Fibroblast of skin of back (primary cell): ENCODE results near the gene MED9. TPM values are rescaled to one million over a fixed set of nuclear protein-coding genes. Genes with fewer than 3 reads are reported as not detected.
"Not testable (repeated sequence)": the region's sequence is repeated elsewhere in the genome, so short reads cannot be mapped to it uniquely, and the experiment has no call there.

ENCODE experiments used
- DNase-seq: peaks from one replicate; pipeline ENCODE4 v3.0.0-alpha.2; 2013
- polyA plus RNA-seq, 2 experiments: library from polyadenylated mRNA; unstranded; fragments of 120-200 nt; gene quantifications; one replicate each; pipeline ENCODE4 v1.2.1, GENCODE V29; 2013; ENCODE audit not compliant: insufficient read length in 2 of 2

Gene MED9, protein sequence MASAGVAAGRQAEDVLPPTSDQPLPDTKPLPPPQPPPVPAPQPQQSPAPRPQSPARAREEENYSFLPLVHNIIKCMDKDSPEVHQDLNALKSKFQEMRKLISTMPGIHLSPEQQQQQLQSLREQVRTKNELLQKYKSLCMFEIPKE
- 8.1 TPM for polyA plus RNA-seq (2013, experiment 1 of 2; ENCODE audit: insufficient read length)
- polyA plus RNA-seq (2013, experiment 2 of 2; ENCODE audit: insufficient read length) = 5.9 TPM

DNA sequence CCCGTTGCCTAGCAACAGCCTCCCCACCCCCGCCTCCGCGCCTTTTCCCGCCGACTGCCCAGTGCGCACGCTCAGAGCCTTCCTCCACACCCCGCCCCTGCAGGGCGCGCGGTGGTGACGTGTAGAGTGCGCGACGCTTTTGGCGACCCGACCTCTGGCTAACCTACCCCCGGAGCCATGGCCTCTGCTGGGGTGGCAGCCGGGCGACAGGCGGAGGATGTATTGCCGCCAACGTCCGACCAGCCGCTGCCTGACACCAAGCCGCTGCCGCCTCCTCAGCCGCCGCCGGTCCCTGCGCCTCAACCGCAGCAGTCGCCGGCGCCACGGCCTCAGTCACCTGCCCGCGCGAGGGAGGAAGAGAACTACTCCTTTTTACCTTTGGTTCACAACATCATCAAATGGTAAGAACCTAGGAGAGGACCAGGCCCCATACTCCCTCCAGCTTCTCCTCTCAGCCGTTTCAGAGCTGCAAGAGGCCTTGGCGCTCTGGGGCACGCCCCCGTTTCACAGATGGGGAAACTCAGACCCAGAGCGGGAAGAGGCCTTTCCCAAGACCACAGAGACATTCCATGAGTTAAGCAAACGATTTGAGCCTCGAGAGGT, at the start of gene MED9:
Gene MED9, plus strand, starts transcription at position 136 of the 603 bp plus-strand sequence. Its CDS starts 42 bp downstream, at position 178.
- peak; percentile 91 for DNase-seq

DNA sequence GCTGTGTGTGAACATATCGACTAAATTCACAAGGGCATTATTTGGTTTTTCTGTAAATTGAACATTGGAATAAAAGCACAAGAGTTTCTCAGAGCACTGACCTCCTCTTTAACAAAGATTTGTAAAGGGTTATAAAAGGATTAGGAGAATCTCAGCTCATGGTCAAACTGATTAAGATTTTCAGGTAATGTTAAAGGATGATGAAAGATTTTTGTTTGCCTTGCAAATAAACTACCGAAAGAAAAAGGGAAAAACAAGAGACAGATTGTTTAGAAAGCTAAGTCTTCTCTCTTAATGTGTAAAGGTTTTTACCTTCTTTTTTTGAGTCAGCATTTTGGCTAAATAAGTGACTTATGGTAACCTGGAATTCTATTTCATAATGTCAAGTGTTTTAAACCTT, 47.6 kb upstream of the MED9 start:
- DNase-seq = no peak

DNA sequence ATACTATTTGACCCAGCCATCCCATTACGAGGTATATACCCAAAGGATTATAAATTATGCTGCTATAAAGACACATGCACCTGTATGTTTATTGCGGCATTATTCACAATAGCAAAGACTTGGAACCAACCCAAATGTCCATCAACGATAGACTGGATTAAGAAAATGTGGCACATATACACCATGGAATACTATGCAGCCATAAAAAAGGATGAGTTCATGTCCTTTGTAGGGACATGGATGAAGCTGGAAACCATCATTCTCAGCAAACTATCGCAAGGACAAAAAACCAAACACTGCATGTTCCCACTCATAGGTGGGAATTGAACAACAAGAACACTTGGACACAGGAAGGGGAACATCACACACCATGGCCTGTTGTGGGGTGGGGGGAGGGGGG, 45.9 kb upstream of the MED9 start:
- DNase-seq = not testable (repeated sequence)

DNA sequence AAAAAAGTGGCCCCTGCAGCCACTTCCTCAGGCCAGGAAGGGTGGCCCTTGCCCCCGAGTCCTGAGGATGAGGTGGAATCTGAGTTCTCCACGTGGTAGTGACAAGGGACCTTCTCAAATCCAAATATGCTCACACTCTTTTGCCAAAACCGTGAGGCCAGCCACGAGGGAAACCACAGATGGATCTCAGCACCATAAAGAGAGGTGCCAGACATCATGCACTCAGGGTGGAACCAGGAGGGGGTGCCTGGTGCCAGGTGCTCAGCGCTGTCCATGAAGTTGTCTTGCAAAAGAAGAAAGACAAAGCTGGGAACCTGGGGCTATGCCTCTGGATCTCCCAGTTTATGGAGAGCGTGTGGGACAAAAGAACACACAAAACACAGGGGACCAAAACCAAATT, 45.2 kb upstream of the MED9 start:
- no peak for DNase-seq

DNA sequence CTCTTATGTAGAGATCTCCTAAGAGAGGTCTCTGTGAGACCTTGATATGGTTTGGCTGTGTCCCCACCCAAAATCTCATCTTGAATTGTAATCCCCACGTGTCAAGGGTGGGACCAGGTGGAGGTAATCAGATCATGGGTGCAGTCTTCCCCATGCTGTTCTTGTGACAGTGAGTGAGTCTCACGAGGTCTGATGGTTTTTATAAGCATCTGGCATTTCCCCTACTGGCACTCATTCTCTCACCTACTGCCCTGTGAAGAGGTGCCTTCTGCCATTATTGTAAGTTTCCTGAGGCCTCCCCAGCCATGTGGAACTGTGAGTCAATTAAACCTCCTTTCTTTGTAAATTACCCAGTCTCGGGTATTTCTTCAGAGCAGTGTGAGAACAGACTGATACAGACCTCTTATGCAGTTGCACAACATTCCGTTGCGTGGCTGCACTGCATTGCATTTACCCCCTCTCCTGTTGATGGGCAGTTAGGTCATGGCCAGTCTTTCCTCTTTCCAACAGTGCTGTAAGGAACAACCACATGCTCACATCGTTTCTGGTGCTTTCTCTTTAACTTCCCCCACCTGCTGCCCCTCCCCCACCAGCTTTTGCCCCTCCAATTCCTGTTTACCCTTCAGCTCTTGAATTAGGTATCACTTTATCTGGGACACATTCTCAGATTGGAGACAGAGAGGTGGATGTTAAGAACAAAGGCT, 43.6 kb upstream of the MED9 start:
- DNase-seq = no peak

GRCh38 chr17:17434477-17434876, 42.3 kb upstream of the MED9 start:
- no peak for DNase-seq

DNA sequence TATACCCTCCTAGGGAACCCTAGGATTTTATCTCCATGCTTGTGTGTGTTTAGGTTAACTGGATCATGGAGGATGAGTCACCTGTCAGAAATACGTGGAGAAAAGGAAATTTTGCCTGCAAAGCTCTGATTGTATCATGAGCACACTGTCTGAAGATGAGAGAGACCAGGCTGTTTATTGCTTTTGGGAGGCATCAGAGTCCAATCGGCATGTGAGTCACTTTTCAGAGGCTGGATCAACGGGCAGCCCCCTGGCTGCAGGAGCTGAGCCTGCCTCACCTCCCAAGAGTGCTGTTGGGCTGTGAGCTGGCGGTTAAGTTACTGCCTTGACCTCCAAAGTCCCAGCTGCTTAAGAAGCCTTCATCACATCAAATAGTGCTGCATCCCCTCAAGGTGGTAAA, 41.5 kb upstream of the MED9 start:
- peak; percentile 79 for DNase-seq

- DNase-seq = no peak
These were observed 39.3 kb upstream of the MED9 start for GRCh38 chr17:17437461-17437860.

DNA sequence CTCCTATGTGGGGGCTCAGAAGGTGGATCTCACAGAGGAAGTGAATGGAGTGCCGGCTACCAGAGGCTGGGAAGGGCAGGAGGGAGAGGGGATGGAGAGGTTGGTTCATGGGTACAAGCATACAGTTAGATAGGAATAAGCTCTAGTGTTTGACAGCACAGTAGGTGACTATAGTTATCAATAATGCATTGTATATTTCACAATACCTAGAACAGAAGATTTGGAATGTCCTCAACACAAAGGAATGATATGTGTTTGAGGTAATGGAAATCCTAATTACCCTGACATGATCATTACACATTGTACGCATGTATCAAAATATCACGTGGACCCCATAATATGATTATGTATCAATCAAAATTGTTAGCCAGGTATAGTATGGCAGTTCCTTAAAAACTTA, 38.9 kb upstream of the MED9 start:
- DNase-seq = no peak

- DNase-seq = peak; percentile 36
These were observed 36.6 kb upstream of the MED9 start for GRCh38 chr17:17440010-17440843.

DNA sequence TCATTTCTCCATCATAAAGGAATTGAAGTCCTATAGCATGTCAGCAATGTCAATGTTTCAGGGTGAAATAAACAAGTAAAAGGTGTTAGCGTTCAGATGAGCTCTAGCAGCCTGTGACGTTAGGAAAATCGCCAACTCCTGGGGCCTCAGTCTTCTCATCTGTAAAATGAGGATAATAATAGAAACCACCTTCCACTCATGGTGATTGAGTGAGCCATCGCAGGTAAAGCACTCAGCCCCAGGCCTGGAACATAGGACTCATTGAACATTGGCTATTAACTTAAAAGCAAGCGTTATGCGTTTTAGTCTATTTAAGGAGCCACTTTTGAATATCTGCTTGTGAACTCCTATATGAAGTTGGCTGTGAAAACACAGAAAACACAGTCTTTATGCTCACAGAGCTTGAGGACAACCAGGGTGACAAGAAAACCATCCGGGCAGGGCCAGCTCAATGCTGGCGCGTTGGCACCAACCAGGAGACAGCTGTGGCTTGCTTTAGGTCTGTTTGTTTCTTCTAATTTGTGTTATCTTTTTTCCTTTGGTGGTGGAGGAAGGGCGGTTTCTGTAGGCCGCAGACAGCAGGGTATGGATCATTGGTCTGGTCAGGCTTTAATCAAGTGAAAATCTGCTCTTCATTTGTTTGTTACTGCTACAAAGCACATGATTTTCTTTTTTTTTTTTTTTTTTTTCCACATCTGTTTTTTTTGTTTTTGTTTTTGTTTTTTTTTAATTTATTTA, 35.7 kb upstream of the MED9 start:
- DNase-seq = no peak

GRCh38 chr17:17443173-17443572, 33.6 kb upstream of the MED9 start:
- no peak for DNase-seq

- no peak for DNase-seq
These were observed 31.4 kb upstream of the MED9 start for GRCh38 chr17:17445296-17445924.

GRCh38 chr17:17445925-17446665, 30.7 kb upstream of the MED9 start:
- peak; percentile 77 for DNase-seq

DNA sequence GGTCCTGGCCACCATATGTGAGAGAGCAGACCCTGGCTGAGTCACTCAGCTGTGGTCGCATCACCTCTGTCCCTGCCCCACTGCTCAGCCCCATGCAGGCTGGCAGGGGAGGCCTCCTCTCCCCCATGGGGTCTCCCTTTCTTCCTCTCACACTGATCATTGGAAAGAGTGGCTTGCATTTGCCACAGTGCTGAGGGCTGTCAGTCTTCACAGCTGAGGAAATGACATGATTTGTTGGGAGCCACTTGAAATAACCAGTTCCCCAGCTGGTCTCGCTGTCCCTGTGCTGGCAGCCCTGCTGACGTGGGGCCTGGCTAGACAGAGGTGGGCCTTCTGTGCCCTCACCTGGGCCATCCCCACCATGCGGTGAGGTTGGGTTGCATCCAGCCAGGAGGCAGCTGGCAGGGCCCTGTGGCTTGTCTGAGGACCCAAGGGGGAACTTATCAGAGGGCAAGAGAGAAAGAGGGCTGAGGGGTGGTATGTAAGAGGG, 30.1 kb upstream of the MED9 start:
- DNase-seq = no peak

DNA sequence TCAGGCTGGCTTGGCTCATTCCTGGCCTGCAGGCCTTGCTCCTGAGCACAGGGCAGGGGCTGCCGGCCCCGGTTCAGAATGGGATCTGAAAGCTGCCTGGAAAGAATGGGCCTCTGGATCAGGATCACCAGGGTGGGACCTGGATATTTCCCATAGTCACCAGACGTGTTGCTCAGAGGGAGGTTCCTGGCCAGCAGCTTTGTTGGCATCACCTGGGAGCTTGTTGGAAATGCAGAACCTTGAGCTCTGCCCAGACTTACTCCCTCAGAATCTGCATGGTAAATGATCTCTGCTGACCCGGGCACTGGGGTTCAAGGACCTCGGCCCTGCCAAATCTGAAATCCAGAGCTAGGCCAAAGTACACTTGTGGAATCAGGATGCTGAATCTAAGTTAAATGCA, 29.5 kb upstream of the MED9 start:
- DNase-seq = no peak

DNA sequence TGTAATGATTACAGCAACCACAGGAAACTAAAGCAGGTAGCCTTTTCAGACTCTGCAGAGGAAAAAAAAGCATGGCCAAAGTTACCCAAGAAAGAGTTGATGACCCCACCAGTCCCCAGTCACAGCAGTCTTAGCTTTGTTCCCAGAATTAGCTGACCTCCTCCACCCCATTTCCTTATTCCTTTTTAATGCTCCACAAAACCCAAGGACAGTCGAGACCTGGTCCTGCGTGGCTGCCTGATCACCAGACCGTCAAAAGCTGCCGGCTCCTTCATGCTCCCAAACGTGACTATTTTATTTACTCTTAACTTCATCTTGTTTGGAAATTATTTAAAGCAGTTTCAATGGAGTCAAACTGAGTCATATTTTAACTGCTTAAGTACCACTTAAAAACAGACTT, 28.7 kb upstream of the MED9 start:
- DNase-seq = no peak

DNA sequence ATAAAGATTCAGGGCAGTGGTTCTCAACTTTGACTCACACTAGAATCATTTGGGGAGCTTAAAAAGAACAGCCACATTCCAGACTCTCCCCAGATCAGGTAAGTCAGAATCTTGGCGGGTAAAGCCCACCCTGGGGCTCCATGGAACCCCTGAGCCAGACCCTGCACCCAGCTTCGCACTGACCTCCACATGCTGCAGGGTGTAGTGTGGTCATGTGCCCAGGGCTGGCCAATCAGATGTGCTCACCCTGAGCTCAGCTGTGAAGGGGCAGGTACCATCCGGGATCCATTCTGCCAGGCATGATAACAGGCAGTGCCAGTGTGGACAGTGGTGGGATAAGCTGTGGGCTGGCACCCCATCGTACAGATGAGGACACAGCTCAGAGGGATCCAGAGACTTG, 28.1 kb upstream of the MED9 start:
- no peak for DNase-seq

DNA sequence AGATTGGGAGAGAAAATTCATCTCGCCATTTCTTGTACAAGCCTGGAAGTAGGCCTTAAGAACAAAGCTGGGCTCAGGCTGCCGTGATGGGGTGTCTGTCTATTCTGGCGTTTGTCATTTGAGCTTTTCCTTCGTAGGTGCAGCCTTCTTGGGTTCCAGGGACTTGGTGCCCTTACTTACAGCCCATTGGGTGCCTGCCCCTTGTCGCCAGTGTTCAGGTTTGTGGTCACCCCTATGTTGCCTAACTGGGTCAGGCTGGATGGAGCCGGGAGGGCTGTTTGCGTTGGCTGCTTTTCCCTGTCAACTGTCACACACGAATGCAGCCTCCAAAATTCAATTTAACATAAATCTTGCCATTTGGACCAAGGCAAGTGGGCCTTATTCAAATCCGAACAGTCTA, 23.7 kb upstream of the MED9 start:
- no peak for DNase-seq

DNA sequence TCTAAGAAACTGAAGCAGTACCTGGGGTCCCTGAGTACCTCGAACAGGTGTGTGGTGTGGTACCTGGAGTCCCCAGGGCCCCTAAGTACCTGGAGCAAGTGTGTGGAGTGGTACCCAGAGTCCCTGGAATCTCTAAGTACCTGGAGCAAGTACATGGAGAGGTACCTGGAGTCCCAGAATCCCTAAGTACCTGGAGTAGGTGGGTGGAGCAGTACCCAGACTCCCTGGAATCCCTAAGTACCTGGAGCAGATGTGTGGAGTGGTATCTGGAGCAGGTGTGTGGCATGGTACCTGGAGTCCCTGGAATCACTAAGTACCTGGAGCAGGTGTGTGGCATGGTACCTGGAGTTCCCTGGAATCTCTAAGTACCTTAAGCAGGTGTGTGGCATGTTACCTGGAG, 22.5 kb upstream of the MED9 start:
- no peak for DNase-seq

DNA sequence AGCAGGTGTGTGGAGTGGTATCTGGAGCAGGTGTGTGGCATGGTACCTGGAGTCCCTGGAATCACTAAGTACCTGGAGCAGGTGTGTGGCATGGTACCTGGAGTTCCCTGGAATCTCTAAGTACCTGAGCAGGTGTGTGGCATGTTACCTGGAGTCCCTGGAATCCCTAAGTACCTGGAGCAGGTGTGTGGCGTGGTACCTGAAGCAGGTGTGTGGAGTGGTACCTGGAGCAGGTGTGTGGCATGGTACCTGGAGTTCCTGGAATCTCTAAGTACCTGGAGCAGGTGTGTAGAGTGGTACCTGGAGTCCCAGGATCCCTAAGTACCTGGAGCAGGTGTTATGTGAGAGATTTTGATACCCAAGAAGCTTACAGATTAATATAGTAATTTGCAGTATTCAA, 22.1 kb upstream of the MED9 start:
- DNase-seq = not testable (repeated sequence)
